RWPE2 (cell line): ENCODE measurements around the gene LTBP2.
A peak's percentile ranks its signal among the peaks of the same experiment; 100 is the strongest.

Experiments used
- ATAC-seq: fragments of 200-7000 bp; cut with Tn5 transposase; 3 replicates; pipeline ENCODE4 v1.9.1; 2021; ENCODE audit warnings: low read depth
- DNase-seq: peaks from one replicate; pipeline ENCODE4 v3.0.0-alpha.2; 2020; ENCODE audit warnings: low spot score
- H3K27ac ChIP-seq: fragments of 450-650 bp; 2 replicates; pipeline ENCODE4 v1.5.1; 2017; ENCODE audit warnings: mild to moderate bottlenecking; ENCODE audit not compliant: poor library complexity, severe bottlenecking
- H3K27me3 ChIP-seq: fragments of 250-450 bp; sonication (Bioruptor Pico); 2 replicates; pipeline ENCODE4 v1.5.1; 2021; ENCODE audit warnings: mild to moderate bottlenecking, moderate library complexity; ENCODE audit not compliant: insufficient read depth, poor library complexity, severe bottlenecking
- H3K36me3 ChIP-seq: fragments of 250-450 bp; sonication (Bioruptor Pico); 2 replicates; pipeline ENCODE4 v1.5.1; 2020; ENCODE audit warnings: low read depth, mild to moderate bottlenecking, moderate library complexity
- H3K4me1 ChIP-seq: fragments of 250-450 bp; sonication (Bioruptor Pico); 2 replicates; pipeline ENCODE4 v1.5.1; 2021; ENCODE audit warnings: mild to moderate bottlenecking, moderate library complexity; ENCODE audit not compliant: insufficient read depth, poor library complexity, severe bottlenecking
- H3K4me3 ChIP-seq: fragments of 250-450 bp; sonication (Bioruptor Pico); 2 replicates; pipeline ENCODE4 v1.5.1; 2021; ENCODE audit warnings: mild to moderate bottlenecking, moderate library complexity; ENCODE audit not compliant: severe bottlenecking
- H3K9me3 ChIP-seq: fragments of 250-450 bp; sonication (Bioruptor Pico); 2 replicates; pipeline ENCODE4 v1.5.1; 2021; ENCODE audit warnings: mild to moderate bottlenecking, moderate library complexity; ENCODE audit not compliant: severe bottlenecking
- TF ChIP-seq, protein P1 (sequence below): fragments of 450-650 bp; IDR thresholded peaks from one replicate; pipeline ENCODE4 v1.5.1; 2017; ENCODE audit warnings: mild to moderate bottlenecking, moderate library complexity; ENCODE audit not compliant: poor library complexity, severe bottlenecking

Gene LTBP2

DNA sequence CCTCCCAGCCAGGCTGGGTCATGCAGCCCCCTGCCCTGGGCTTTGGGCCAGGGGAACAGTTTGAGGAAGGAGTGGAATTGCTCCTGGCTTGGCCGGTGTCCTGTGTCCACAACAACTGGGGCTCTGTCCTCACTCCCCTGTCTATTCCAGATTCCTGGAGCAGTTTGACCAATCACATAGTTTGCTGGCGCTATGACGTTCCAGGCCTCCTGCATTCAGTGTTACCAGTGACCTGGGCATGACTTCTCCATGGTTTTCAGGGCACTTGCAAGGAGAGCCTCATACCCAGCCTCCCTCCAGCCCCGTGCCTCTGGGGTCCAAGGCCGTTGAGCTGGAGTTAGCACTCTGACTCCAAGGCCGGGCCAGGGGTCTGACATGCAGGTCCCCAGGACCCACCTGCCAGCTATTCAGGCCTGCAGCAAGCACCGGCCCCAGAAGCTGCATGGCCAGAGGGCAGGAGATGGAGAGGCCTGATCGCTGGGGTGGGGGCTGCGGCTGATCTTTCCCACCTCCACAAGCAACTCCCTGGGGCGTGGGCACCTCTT lies 84.2 kb downstream of the LTBP2 start:
- Histone ChIP-seq H3K27me3 (no peaks in the 10 kb centered on the region), H3K4me3 (no peak overlapping the region), H3K36me3 (peaks cover 59% of the 10 kb centered on the region), H3K9me3 (no peaks in the 10 kb centered on the region), H3K27ac (peak overlapping the region; percentile 0), H3K4me1 (no peaks in the 10 kb centered on the region)
- TF ChIP-seq, protein P1, sequence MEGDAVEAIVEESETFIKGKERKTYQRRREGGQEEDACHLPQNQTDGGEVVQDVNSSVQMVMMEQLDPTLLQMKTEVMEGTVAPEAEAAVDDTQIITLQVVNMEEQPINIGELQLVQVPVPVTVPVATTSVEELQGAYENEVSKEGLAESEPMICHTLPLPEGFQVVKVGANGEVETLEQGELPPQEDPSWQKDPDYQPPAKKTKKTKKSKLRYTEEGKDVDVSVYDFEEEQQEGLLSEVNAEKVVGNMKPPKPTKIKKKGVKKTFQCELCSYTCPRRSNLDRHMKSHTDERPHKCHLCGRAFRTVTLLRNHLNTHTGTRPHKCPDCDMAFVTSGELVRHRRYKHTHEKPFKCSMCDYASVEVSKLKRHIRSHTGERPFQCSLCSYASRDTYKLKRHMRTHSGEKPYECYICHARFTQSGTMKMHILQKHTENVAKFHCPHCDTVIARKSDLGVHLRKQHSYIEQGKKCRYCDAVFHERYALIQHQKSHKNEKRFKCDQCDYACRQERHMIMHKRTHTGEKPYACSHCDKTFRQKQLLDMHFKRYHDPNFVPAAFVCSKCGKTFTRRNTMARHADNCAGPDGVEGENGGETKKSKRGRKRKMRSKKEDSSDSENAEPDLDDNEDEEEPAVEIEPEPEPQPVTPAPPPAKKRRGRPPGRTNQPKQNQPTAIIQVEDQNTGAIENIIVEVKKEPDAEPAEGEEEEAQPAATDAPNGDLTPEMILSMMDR = no peak
- ATAC-seq = no peak
- no peak for DNase-seq

DNA sequence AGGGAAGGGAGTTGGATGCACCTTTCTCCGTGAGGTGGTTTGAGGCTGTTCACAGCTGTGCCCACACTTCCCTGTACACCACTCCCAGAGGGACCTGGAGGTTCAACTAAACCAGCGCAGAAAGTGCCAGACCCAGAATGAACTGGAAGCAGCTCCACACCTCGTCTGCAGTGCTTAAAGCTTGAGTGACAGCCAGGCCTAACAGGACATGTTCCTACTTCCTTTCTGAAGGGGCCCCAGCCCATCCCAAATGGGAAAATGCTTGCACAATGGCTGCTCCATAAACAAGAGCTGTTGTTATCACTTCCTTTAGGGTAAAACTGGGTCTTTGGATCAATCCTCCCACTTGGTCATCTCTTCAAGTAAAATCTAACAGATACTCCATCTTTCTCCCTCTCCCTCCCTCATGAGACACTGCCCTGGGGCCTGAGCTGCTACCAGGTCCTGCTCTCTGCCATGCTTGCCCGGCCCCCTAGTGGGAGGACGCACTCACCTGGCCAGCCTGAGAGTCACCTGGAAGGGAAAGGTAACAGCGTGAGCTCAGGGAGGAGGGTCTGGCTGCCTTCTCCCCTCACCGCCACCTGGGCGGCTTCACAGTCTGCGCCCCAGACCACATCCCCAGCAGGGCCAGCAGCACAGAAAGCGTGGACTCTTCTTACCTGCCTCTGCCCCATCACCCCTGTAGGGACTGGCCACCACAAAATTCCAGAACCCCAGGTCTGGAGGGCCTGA lies 85.0 kb downstream of the LTBP2 start:
- ATAC-seq = peak; percentile 23; the same call in 2 of the 3 replicates
- H3K27ac ChIP-seq = peak overlapping the region; percentile 0

DNA sequence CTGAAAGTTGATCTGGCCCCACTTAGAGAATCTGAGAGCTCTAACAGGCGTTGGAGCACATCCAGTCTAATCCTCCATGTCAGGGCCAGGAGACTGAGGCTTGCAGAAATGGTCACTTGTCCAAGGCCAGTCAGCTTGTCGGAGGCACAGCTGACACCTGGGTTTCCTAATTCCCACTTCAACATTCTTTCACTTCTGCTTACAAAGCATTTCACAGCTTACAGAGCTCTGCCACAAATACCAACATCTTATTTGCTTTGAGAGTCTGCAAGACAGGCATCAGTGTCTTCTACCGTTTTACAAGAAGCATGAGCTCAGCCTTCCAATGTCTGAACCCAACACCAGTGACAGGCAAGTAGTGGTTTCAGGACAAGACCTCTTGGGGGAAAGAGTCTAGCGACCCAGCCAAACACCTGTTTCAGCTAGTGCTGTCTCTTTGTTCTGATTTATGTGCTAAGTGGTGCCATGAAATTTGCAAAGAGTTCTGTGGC lies 86.6 kb downstream of the LTBP2 start:
- Histone ChIP-seq H3K27ac (no peak overlapping the region), H3K27me3 (no peaks in the 10 kb centered on the region), H3K4me1 (no peaks in the 10 kb centered on the region), H3K9me3 (no peaks in the 10 kb centered on the region), H3K36me3 (peaks cover 59% of the 10 kb centered on the region), H3K4me3 (no peak overlapping the region)
- no peak for DNase-seq
- no peak for ATAC-seq
- TF ChIP-seq, protein P1 = no peak

More for the DNA sequence above, 85.0 kb downstream of the LTBP2 start:
- DNase-seq = no peak
- Histone ChIP-seq H3K36me3 (peaks cover 59% of the 10 kb centered on the region), H3K4me1 (no peaks in the 10 kb centered on the region), H3K4me3 (no peak overlapping the region), H3K27me3 (no peaks in the 10 kb centered on the region), H3K9me3 (no peaks in the 10 kb centered on the region)
- TF ChIP-seq, protein P1 = peak; percentile 21

DNA sequence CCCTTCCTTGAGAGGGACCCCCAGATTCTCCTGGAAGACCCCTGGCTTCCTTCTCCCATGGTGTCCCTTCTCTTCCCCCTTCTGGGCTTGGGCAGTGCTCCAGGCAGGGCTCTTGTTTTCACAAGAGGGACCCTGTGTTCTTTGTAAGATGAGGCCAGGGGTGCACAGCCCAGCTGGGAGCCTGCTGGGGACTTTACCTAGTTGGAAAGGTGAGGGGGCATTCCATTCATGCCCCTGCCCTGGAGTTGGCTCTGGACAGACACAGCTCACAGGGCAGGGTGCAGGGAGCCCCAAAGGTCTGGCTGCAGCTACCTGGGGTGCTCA lies 87.3 kb downstream of the LTBP2 start:
- H3K4me1 ChIP-seq = no peaks in the 10 kb centered on the region
- TF ChIP-seq, protein P1 = no peak
- H3K27ac ChIP-seq = no peak overlapping the region
- H3K27me3 ChIP-seq = no peaks in the 10 kb centered on the region
- DNase-seq (no peak), ATAC-seq (no peak)
- H3K36me3 ChIP-seq = peaks cover 60% of the 10 kb centered on the region
- H3K9me3 ChIP-seq = no peaks in the 10 kb centered on the region
- no peak overlapping the region for H3K4me3 ChIP-seq
